ACC112 (cell line): ENCODE measurements around the gene OSBPL9.

Experiments
- H2AFZ ChIP-seq: fragments of 200-600 bp; sonication (generic); one replicate; pipeline ENCODE4 v1.6.0; 2017; ENCODE audit warnings: antibody characterized with exemption, low read length; ENCODE audit not compliant: unreplicated experiment
- H3K27ac ChIP-seq: fragments of 200-600 bp; sonication (generic); 2 replicates; pipeline ENCODE4 v1.5.1; 2014; ENCODE audit warnings: low read depth, mild to moderate bottlenecking, antibody characterized with exemption, low read length, moderate library complexity
- H3K27me3 ChIP-seq: fragments of 200-600 bp; sonication (generic); 2 replicates; pipeline ENCODE4 v1.6.1; 2014; ENCODE audit warnings: mild to moderate bottlenecking, antibody characterized with exemption, low read length, moderate library complexity, mixed read lengths; ENCODE audit not compliant: insufficient read depth
- H3K36me3 ChIP-seq: fragments of 200-600 bp; sonication (generic); 2 replicates; pipeline ENCODE4 v1.6.1; 2016; ENCODE audit warnings: mild to moderate bottlenecking, antibody characterized with exemption, low read length, moderate library complexity, mixed read lengths; ENCODE audit not compliant: insufficient read depth
- H3K4me1 ChIP-seq: fragments of 200-600 bp; sonication (generic); one replicate; pipeline ENCODE4 v1.6.1; 2016; ENCODE audit warnings: low read length, mixed read lengths; ENCODE audit not compliant: insufficient read depth, unreplicated experiment, control insufficient read depth
- H3K4me3 ChIP-seq: fragments of 200-600 bp; sonication (generic); 2 replicates; pipeline ENCODE4 v1.5.1; 2014; ENCODE audit warnings: mild to moderate bottlenecking, low read depth, low read length
- H3K79me2 ChIP-seq: fragments of 200-600 bp; sonication (generic); one replicate; pipeline ENCODE4 v1.6.0; 2016; ENCODE audit warnings: low read length; ENCODE audit not compliant: control insufficient read depth, unreplicated experiment, insufficient read depth

The OSBPL9 gene

DNA sequence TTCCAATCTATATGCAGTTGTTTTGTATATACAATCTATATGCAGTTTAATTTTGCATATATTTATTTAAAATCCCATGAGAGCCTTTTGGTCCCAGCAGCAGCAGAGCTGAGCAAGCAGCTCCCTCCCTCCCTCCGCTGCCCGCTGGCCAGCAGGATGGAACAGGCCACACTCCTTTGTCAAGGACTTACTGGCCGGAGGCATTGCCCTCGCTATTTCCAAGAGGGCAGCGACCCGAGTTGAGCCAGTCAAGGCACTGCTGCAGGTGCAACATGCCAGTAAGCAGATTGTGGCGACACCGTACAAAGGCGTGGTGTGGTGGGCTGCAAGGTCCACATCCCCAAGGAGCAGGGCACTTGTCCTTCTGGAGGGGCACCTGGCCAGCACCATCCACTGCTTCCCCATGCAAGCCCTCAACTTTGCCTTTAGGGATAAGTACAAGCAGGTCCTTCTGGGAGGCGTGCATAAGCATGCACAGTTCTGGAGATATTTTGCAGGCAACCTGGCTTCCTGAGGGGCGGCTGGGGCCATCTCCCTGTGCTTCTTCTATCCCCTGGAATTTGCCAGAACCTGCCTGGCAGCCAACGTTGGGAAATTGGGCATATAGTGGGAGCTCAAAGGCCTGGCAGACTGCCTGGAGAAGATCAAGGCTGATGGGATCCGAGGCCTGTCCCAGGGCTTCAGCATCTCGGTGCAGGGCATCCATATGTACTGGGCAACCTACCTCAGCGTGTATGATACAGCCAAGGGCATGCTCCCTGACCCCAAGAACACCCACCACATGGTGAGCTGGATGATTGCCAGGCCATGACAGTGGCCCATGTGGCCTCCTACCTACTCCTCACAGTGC, 92.2 kb downstream of the OSBPL9 start:
- Histone ChIP-seq H2AFZ (no peak overlapping the region), H3K27me3 (no peaks in the 10 kb centered on the region), H3K4me3 (no peak overlapping the region), H3K27ac (no peak overlapping the region), H3K36me3 (no peaks in the 10 kb centered on the region), H3K79me2 (peaks cover 16% of the 10 kb centered on the region), H3K4me1 (no peaks in the 10 kb centered on the region)

DNA sequence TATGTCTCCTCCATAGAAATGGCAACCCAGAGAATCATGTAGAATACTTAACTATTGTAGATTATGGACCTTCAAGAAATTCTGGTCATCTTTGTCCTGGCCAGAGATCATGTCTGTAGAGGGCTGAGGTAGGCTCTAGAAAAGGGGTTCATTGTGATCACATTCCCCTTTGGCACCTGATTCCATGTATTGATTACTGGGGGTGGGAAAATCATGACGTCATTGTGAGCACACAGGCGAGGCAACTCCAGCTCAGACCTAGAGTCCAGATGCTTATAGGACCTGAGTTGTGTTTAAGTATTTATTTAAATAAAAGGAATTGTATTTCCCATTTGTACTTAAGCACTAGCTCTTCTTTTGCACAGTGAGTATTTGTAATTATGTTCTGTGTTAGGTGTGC, 93.1 kb downstream of the OSBPL9 start:
- H2AFZ ChIP-seq = no peak overlapping the region
- H3K79me2 ChIP-seq = peaks cover 12% of the 10 kb centered on the region
- no peak overlapping the region for H3K4me3 ChIP-seq
- H3K27me3 ChIP-seq = no peaks in the 10 kb centered on the region
- H3K27ac ChIP-seq = no peak overlapping the region
- H3K36me3 ChIP-seq = no peaks in the 10 kb centered on the region
- H3K4me1 ChIP-seq = no peaks in the 10 kb centered on the region

DNA sequence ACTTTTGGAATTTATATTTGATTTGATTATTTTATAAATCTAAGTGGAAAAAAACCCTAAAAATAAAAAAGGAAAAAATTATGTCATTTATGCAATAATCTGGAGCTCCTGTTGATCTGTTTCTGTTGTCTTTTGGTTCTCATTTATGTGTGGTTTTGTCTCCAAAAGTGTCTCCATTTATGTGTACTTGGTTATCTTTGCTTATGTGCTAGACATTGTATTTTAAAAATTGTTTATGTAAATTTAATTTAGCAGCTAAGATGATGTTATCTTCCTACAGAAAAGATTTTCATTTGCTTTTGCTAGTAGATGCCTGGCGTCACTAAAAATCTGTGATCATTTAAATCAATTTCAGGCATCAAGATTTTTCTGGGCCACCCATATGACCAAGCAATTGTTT, 95.7 kb downstream of the OSBPL9 start:
- Histone ChIP-seq H2AFZ (no peak overlapping the region), H3K79me2 (peaks cover 10% of the 10 kb centered on the region), H3K4me1 (no peaks in the 10 kb centered on the region), H3K27ac (no peak overlapping the region), H3K36me3 (no peaks in the 10 kb centered on the region), H3K27me3 (no peaks in the 10 kb centered on the region), H3K4me3 (no peak overlapping the region)

DNA sequence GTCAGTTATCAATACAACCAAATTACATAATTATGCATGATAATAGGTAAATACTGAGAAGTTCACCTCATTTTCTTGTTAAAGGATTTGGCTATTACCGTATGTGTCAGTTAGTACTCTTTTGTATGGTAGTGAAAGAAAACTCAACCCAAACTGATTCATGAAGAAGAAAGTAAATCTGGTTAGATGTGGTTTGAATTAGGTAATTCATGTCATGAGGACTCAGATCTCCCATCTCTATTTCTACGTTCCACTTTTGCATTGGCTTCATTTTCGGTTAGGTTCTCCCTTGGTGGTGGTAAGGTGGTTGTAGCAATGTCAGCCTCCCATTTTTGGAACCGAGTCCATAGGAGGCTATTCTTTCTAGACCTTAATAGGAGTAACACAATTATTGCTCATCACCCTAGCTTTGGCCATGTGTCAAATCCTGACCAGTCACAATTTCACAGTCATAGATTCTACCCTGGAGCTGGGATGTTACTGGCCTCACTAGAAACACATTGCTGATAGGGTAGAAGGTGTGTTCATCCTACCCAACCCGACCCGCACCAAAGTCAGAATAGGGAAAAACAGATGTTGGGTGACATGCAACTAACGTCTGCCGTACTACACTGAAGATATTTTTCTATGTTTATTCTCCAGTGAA, 97.6 kb downstream of the OSBPL9 start:
- Histone ChIP-seq H3K27me3 (no peaks in the 10 kb centered on the region), H3K4me1 (no peaks in the 10 kb centered on the region), H3K27ac (no peak overlapping the region), H2AFZ (no peak overlapping the region), H3K79me2 (peaks cover 4% of the 10 kb centered on the region), H3K36me3 (no peaks in the 10 kb centered on the region), H3K4me3 (no peak overlapping the region)

DNA sequence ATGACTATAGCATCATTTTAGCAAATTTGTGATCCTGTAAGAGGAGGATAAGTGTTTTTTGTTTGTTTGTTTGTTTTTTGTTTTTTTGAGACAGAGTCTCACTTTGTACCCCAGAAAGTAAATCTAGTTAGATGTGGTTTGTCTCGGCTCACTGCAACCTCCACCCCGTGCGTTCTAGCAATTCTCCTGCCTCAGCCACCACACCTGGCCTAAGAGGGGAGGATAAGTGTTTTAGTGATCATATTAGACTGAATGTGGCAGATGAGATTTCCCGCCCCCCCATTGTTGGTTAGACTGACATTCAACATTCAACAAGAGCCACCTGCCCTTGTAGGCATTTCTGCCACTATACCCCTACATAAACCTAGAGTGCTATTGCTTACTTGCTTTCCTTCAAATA, 98.5 kb downstream of the OSBPL9 start:
- H2AFZ ChIP-seq = no peak overlapping the region
- no peaks in the 10 kb centered on the region for H3K4me1 ChIP-seq
- no peaks in the 10 kb centered on the region for H3K27me3 ChIP-seq
- H3K79me2 ChIP-seq = peaks cover 3% of the 10 kb centered on the region
- H3K27ac ChIP-seq = no peak overlapping the region
- no peak overlapping the region for H3K4me3 ChIP-seq
- H3K36me3 ChIP-seq = no peaks in the 10 kb centered on the region

DNA sequence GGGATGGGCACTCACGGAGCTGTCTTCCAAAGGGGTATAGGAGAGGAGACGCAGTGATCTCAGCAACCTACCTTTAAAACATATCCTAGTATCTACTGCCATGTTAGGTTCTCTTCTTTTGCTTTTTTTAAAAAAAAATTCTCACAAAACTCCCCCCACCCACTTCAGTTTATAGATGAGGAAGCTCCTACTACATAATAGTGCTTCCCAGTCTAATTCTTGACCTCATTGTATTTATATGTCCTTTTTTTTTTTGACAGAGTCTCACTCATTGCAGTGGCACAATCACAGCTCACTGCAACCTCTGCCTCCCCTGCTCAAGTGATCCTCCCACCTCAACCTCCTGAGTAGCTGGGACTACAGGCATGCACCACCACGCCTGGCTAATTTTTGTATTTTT, 99.9 kb downstream of the OSBPL9 start:
- Histone ChIP-seq H2AFZ (no peak overlapping the region), H3K36me3 (no peaks in the 10 kb centered on the region), H3K27me3 (no peaks in the 10 kb centered on the region), H3K4me3 (no peak overlapping the region), H3K79me2 (peaks cover 3% of the 10 kb centered on the region), H3K4me1 (no peaks in the 10 kb centered on the region), H3K27ac (no peak overlapping the region)

DNA sequence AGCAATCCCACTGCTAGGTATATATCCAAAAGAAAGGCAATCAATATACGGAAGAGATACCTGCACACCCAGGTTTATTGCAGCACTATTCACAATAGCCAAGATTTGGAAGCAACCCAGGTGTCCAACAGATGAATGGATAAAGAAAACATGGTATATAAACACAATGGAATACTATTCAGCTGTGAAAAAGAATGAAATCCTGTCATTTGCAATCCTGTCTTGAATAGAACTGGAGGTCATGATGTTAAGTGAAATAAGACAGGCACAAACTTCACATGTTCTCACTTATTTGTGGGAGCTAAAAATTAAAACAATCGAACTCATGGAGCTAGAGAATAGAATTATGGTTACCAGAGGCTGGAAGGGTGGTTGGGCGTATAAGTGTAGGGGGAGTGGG, 101.0 kb downstream of the OSBPL9 start:
- no peaks in the 10 kb centered on the region for H3K36me3 ChIP-seq
- H3K27ac ChIP-seq = no peak overlapping the region
- H3K27me3 ChIP-seq = no peaks in the 10 kb centered on the region
- H3K79me2 ChIP-seq = no peaks in the 10 kb centered on the region
- H2AFZ ChIP-seq = no peak overlapping the region
- H3K4me1 ChIP-seq = no peaks in the 10 kb centered on the region
- H3K4me3 ChIP-seq = no peak overlapping the region

DNA sequence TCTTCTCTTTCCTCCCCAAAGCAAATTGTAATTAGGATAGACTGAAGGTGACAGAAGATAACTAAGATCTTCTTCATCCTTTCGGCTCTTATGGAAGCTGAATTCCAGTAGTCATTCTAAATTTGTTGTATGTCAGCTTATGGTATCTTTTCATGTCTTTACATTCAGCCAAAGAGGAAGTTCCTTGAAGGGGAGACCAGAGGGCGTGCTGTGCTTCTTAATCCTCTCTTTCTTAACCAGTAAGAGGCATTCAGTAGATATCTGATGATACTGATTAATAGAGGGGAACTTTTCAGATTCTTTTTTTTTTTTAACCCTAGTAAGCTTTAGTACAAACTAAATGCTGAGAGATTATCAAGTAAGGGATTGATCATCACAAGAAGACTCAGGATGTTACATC, 102.3 kb downstream of the OSBPL9 start:
- Histone ChIP-seq H3K4me1 (no peaks in the 10 kb centered on the region), H3K27me3 (no peaks in the 10 kb centered on the region), H2AFZ (no peak overlapping the region), H3K27ac (no peak overlapping the region), H3K36me3 (no peaks in the 10 kb centered on the region), H3K79me2 (no peaks in the 10 kb centered on the region), H3K4me3 (no peak overlapping the region)

DNA sequence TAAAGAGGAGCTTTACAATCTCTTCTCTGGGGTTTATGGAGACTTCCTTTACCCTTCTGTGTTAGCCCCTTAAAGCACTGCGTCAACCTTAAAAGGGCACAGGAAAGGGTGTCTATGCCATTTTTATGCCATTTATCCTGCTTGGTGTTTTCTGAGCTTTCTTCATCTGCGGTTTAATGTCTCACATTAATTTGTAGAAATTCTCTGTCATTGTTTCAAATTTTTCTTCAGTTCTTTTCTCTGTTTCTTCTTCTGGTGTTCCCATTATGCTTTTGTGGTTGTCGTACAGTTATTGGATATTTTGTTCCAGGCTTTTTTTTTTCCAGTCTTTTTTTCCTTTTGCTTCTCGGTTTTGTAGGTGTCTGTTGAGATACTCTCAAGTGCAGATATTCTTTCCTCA, 107.9 kb downstream of the OSBPL9 start:
- no peaks in the 10 kb centered on the region for H3K36me3 ChIP-seq
- no peak overlapping the region for H3K27ac ChIP-seq
- H3K79me2 ChIP-seq = peaks cover 4% of the 10 kb centered on the region
- no peak overlapping the region for H2AFZ ChIP-seq
- H3K27me3 ChIP-seq = no peaks in the 10 kb centered on the region
- H3K4me1 ChIP-seq = peaks cover 5% of the 10 kb centered on the region
- H3K4me3 ChIP-seq = no peak overlapping the region

DNA sequence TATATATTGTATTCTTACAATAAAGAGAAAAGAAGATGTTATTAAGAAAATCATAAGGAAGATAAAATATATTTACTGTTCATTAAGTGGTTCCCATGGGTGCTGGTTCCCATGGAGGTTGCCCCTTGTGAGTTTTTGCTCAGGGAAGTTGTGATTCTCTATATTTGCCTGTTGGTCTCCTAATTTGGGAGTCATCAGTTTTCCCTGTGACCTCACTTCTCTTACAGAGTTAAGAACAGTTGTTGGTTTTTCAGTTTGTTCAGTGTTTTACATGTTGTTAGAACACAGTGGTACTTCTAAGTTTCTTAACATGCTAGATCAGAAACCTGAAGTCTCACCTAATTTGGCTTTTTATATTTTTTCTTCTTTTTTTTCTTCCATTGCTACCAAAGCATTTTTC, 109.2 kb downstream of the OSBPL9 start:
- H3K36me3 ChIP-seq = no peaks in the 10 kb centered on the region
- H3K27me3 ChIP-seq = no peaks in the 10 kb centered on the region
- no peak overlapping the region for H3K27ac ChIP-seq
- peaks cover 16% of the 10 kb centered on the region for H3K79me2 ChIP-seq
- peaks cover 5% of the 10 kb centered on the region for H3K4me1 ChIP-seq
- no peak overlapping the region for H2AFZ ChIP-seq
- no peak overlapping the region for H3K4me3 ChIP-seq
